Uterus (tissue), 2 donors: ENCODE results near the gene KCNH2.

Experiments used
- POLR2A ChIP-seq, 2 donors: fragments of 450-650 bp; IDR thresholded peaks; one replicate each; pipeline ENCODE4 v1.6.1; 2016; ENCODE audit warnings: antibody characterized with exemption in 2 of 2, mild to moderate bottlenecking in 1 of 2, moderate library complexity in 1 of 2
- TF ChIP-seq, protein P1 (sequence below), 4 experiments: fragments of 200-600 bp in 2 of 4; fragments of 450-650 bp in 2 of 4; sonication (generic) in 2 of 4; IDR thresholded peaks; one replicate each; pipeline ENCODE4 v1.5.1; 2016 to 2019; ENCODE audit warnings: antibody characterized with exemption in 4 of 4, mild to moderate bottlenecking in 2 of 4, moderate library complexity in 1 of 4

DNA sequence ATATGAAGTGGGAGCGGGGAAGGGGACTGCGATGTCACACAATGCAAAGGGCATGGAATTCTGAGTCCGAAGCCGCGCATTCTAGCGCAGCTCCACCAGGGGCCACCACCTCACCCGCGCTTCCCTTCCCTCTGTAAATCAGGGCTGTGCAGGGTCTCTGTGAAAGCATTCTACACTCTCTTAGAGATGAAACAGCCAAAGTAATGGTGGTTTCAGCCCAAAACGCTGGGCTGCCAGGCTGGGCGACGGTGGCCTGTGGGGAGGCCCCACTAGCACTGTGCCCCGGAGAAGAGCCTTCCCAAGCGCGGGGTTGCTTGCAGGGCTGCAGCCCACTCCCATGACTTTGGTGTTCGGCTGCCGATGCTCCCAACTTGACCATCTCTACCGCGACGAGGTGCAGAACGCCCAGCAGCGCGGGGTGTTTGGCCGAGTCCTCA lies 34.8 kb upstream of the KCNH2 start:
- TF ChIP-seq, protein P1, sequence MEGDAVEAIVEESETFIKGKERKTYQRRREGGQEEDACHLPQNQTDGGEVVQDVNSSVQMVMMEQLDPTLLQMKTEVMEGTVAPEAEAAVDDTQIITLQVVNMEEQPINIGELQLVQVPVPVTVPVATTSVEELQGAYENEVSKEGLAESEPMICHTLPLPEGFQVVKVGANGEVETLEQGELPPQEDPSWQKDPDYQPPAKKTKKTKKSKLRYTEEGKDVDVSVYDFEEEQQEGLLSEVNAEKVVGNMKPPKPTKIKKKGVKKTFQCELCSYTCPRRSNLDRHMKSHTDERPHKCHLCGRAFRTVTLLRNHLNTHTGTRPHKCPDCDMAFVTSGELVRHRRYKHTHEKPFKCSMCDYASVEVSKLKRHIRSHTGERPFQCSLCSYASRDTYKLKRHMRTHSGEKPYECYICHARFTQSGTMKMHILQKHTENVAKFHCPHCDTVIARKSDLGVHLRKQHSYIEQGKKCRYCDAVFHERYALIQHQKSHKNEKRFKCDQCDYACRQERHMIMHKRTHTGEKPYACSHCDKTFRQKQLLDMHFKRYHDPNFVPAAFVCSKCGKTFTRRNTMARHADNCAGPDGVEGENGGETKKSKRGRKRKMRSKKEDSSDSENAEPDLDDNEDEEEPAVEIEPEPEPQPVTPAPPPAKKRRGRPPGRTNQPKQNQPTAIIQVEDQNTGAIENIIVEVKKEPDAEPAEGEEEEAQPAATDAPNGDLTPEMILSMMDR (IDR thresholded peaks at IDR 0.05) = peak; percentile 20 to 54 (median 32)
- no peak for TF ChIP-seq POLR2A (IDR thresholded peaks at IDR 0.05)
